Erythroblast (primary cell): ENCODE measurements around the gene CCDC102A.

Experiments used
- GATA1 ChIP-seq: IDR thresholded peaks from 2 replicates; pipeline ENCODE4 v1.6.1; 2011; ENCODE audit warnings: low read depth, mild to moderate bottlenecking, control low read depth, low read length, moderate library complexity
- POLR2A ChIP-seq: IDR thresholded peaks from 2 replicates; pipeline ENCODE4 v1.6.1; 2011; ENCODE audit warnings: mild to moderate bottlenecking, low read length

DNA sequence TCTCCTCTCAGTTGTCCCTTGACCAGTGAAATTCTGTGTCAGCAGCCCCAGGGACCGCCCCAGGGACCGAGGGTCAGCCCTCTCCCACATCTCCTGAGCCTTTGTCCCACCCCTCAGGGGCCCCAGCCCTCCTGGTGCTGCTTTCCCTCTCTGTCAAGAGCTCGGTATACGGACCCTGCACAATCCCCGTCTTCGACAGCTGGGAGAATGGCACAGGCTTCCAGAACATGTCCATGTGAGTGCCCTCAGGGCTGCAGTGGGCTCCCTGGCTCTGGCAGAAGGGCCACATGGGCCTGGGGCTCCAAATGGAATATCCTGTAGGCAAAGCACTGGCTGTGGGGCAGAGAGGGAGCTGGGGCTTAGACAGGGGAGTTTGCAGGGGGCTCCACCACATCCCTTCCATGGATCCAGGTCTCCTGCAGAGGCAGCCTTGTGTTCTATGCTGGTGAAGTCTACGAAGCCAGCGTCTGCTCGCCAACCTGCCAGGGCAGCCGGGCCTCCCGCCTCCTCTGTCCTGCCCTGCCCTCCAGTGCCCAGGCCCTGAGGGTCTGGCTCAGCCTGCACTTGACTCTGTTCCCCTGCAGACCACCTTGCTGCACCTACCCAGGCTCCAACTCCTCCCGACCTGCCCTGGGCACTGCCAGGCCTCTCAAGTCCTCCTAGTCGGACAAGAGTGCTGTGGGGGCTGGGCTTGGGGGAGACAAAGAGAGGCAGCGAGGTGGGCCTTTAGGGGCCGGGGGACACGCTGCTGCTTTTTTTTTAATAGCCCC is 34.1 kb upstream of the CCDC102A start:
- TF ChIP-seq POLR2A (no peak), GATA1 (no peak)
